WTC11 (cell line): ENCODE results near the gene SYNM. TPM values are rescaled to one million over a fixed set of nuclear protein-coding genes. Genes with fewer than 3 reads are reported as not detected.

ENCODE experiments used
- ATAC-seq: fragments of 200-7000 bp; cut with Tn5 transposase; 2 replicates; pipeline ENCODE4 v1.10.0; 2021; ENCODE audit warnings: mild to moderate bottlenecking, moderate library complexity
- CTCF ChIA-PET: fragments of 300-600 bp; sonication (Branson Sonifier 250); formaldehyde crosslinking; loops from one replicate; lab custom pipeline; 2021; ENCODE audit warnings: antibody characterized with exemption; lab: Charles Lee
- POLR2A ChIA-PET: fragments of 350-600 bp; sonication (Branson Sonifier 250); formaldehyde crosslinking; loops from one replicate; lab custom pipeline; 2021; ENCODE audit warnings: antibody characterized with exemption; lab: Charles Lee
- DNase-seq: peaks from one replicate; pipeline ENCODE4 v3.0.0; 2021; ENCODE audit warnings: low spot score
- H3K27ac Mint-ChIP-seq: 2 replicates; pipeline ENCODE4 v1.8.0; 2021; ENCODE audit warnings: mixed read lengths
- H3K27me3 Mint-ChIP-seq: 2 replicates; pipeline ENCODE4 v1.8.0; 2021; ENCODE audit warnings: low read depth, mild to moderate bottlenecking, moderate library complexity, mixed read lengths
- H3K36me3 Mint-ChIP-seq: 2 replicates; pipeline ENCODE4 v1.8.0; 2021; ENCODE audit warnings: mixed read lengths
- H3K4me1 Mint-ChIP-seq: 2 replicates; pipeline ENCODE4 v1.8.0; 2022; ENCODE audit warnings: mixed read lengths
- H3K4me3 Mint-ChIP-seq: 2 replicates; pipeline ENCODE4 v1.8.0; 2021; ENCODE audit warnings: mild to moderate bottlenecking, moderate library complexity, mixed read lengths
- H3K9me3 Mint-ChIP-seq: 2 replicates; pipeline ENCODE4 v1.8.0; 2021; ENCODE audit warnings: mixed read lengths
- ATF1 ChIP-seq: sonication (generic); formaldehyde crosslinking; IDR thresholded peaks from 2 replicates; pipeline ENCODE4 v1.8.1; 2023; ENCODE audit warnings: mild to moderate bottlenecking, moderate library complexity, missing genetic modification reagents
- CBFB ChIP-seq: sonication (generic); formaldehyde crosslinking; IDR thresholded peaks from 2 replicates; pipeline ENCODE4 v1.8.1; 2022; ENCODE audit warnings: mild to moderate bottlenecking, low read depth, missing genetic modification reagents
- ELF4 ChIP-seq: sonication (generic); formaldehyde crosslinking; IDR thresholded peaks from 2 replicates; pipeline ENCODE4 v1.8.1; 2022; ENCODE audit warnings: low read depth, mild to moderate bottlenecking, moderate library complexity, missing genetic modification reagents
- FOXP1 ChIP-seq: sonication (generic); formaldehyde crosslinking; IDR thresholded peaks from 2 replicates; pipeline ENCODE4 v1.8.0; 2022; ENCODE audit warnings: missing genetic modification reagents, mild to moderate bottlenecking, moderate library complexity, borderline replicate concordance
- JUN ChIP-seq: sonication (generic); formaldehyde crosslinking; IDR thresholded peaks from 2 replicates; pipeline ENCODE4 v1.8.0; 2023; ENCODE audit warnings: mild to moderate bottlenecking, missing genetic modification reagents
- MXD4 ChIP-seq: fragments of 250-450 bp; sonication (Bioruptor Pico); IDR thresholded peaks from 2 replicates; pipeline ENCODE4 v1.8.0; 2021; ENCODE audit warnings: mild to moderate bottlenecking, moderate library complexity, borderline replicate concordance
- RORB ChIP-seq: fragments of 250-450 bp; sonication (Bioruptor Pico); IDR thresholded peaks from 2 replicates; pipeline ENCODE4 v1.9.0; 2021; ENCODE audit warnings: mild to moderate bottlenecking
- ZNF121 ChIP-seq: sonication (generic); formaldehyde crosslinking; IDR thresholded peaks from 2 replicates; pipeline ENCODE4 v1.8.0; 2023; ENCODE audit warnings: missing genetic modification reagents
- ZNF416 ChIP-seq: fragments of 250-450 bp; sonication (Bioruptor Pico); IDR thresholded peaks from 2 replicates; pipeline ENCODE4 v1.9.0; 2021; ENCODE audit warnings: mild to moderate bottlenecking, inconsistent platforms
- total RNA-seq: library from RNA; stranded (reverse); gene quantifications from 3 replicates; pipeline ENCODE4 v1.2.3, GENCODE V29; 2021
- TF ChIP-seq, protein P1 (sequence below): sonication (generic); formaldehyde crosslinking; conservative IDR thresholded peaks from 2 replicates; pipeline ENCODE4 v1.8.1; 2023; ENCODE audit warnings: mild to moderate bottlenecking, low read depth, missing genetic modification reagents, moderate library complexity
- TF ChIP-seq, protein P2 (sequence below): sonication (generic); formaldehyde crosslinking; IDR thresholded peaks from 2 replicates; pipeline ENCODE4 v1.8.1; 2022; ENCODE audit warnings: low read depth, mild to moderate bottlenecking, moderate library complexity, missing genetic modification reagents, borderline replicate concordance
- TF ChIP-seq, protein P3 (sequence below): fragments of 200-600 bp; IDR thresholded peaks from 2 replicates; pipeline ENCODE4 v1.8.0; 2022; ENCODE audit warnings: antibody characterized with exemption
- TF ChIP-seq, protein P4 (sequence below): sonication (generic); formaldehyde crosslinking; IDR thresholded peaks from 2 replicates; pipeline ENCODE4 v1.8.1; 2023; ENCODE audit warnings: mild to moderate bottlenecking, missing genetic modification reagents, moderate library complexity
- TF ChIP-seq, protein P5 (sequence below): sonication (generic); formaldehyde crosslinking; IDR thresholded peaks from 2 replicates; pipeline ENCODE4 v1.8.1; 2022; ENCODE audit warnings: missing genetic modification reagents, borderline replicate concordance
- TF ChIP-seq, protein P6 (sequence below): sonication (generic); formaldehyde crosslinking; IDR thresholded peaks from 2 replicates; pipeline ENCODE4 v1.8.0; 2022; ENCODE audit warnings: missing genetic modification reagents
- TF ChIP-seq, protein P7 (sequence below): fragments of 250-450 bp; sonication (Bioruptor Pico); IDR thresholded peaks from 2 replicates; pipeline ENCODE4 v2.1.2; 2022; ENCODE audit warnings: mild to moderate bottlenecking, moderate library complexity
- TF ChIP-seq, protein P8 (sequence below): sonication (generic); formaldehyde crosslinking; IDR thresholded peaks from 2 replicates; pipeline ENCODE4 v1.8.0; 2022; ENCODE audit warnings: mild to moderate bottlenecking, missing genetic modification reagents
- TF ChIP-seq, protein P9 (sequence below): sonication (generic); formaldehyde crosslinking; IDR thresholded peaks from 2 replicates; pipeline ENCODE4 v1.8.1; 2023; ENCODE audit warnings: mild to moderate bottlenecking, missing genetic modification reagents

SYNM gene
- total RNA-seq, 1 experiment from 2014 or later = 2.2 TPM

DNA sequence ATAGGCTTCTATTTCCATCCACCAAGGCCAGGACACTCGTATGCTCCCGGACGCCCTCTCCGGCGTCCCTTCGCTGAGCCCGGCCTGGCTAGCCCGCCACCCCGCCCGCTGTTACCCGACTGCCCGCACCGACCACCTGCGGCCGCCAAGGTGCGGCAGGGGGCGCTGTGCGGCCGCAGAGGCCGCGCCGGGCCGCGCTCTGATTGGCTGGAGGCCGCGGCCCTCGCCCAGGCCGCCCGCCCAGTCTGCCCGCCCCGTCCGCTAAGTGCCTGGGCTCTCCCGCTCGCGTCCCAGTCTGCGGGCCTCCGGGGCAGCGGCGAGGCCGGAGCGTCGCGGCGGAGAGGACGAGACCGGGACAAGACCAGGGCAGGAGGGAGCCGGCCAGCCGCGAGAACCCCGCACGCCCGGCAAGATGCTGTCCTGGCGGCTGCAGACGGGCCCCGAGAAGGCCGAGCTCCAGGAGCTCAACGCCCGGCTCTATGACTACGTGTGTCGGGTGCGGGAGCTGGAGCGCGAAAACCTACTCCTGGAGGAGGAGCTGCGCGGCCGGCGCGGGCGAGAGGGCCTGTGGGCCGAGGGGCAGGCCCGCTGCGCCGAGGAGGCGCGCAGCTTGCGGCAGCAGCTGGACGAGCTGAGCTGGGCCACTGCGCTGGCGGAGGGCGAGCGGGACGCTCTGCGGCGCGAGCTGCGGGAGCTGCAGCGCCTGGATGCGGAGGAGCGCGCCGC lies at the start of gene SYNM (continued):
- TF ChIP-seq, protein P1, sequence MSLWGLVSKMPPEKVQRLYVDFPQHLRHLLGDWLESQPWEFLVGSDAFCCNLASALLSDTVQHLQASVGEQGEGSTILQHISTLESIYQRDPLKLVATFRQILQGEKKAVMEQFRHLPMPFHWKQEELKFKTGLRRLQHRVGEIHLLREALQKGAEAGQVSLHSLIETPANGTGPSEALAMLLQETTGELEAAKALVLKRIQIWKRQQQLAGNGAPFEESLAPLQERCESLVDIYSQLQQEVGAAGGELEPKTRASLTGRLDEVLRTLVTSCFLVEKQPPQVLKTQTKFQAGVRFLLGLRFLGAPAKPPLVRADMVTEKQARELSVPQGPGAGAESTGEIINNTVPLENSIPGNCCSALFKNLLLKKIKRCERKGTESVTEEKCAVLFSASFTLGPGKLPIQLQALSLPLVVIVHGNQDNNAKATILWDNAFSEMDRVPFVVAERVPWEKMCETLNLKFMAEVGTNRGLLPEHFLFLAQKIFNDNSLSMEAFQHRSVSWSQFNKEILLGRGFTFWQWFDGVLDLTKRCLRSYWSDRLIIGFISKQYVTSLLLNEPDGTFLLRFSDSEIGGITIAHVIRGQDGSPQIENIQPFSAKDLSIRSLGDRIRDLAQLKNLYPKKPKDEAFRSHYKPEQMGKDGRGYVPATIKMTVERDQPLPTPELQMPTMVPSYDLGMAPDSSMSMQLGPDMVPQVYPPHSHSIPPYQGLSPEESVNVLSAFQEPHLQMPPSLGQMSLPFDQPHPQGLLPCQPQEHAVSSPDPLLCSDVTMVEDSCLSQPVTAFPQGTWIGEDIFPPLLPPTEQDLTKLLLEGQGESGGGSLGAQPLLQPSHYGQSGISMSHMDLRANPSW (CRISPR knock-in tag) = peak; percentile 35; the same call in 1 of the 2 replicates
- no peak for TF ChIP-seq ELF4 (CRISPR knock-in tag)
- TF ChIP-seq, protein P2, sequence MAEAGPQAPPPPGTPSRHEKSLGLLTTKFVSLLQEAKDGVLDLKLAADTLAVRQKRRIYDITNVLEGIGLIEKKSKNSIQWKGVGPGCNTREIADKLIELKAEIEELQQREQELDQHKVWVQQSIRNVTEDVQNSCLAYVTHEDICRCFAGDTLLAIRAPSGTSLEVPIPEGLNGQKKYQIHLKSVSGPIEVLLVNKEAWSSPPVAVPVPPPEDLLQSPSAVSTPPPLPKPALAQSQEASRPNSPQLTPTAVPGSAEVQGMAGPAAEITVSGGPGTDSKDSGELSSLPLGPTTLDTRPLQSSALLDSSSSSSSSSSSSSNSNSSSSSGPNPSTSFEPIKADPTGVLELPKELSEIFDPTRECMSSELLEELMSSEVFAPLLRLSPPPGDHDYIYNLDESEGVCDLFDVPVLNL (CRISPR knock-in tag) = 0 out of 2 replicates have a peak, but pooled peaks have one; percentile 9

DNA sequence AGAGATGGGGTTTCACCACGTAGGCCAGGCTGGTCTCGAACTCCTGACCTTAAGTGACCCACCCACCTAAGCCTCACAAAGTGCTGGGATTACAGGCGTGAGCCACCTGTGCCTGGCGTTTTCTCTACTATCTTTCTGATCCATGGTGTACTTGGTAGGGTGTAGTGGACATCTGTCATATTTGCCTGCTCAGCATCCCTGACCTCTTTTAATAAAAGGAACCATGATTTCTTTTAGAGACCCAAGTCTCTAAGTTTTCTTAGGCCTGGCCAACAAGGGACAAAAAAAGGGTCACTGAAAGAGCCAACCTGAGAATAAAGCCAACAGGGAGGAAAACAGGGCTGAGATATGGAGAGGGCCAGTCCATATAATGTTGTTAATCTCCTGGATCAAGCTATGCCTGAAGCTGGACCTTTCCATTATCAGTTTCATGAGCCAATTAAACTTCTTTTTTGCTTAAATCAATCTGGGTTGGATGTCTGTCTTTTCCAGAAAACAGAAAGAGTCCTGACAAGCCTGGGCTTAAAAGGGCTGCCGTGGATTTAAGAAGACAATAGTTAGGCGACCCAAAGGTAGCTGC lies 49.2 kb upstream of the SYNM start:
- DNase-seq = no peak
- Mint-ChIP-seq H3K27ac (no peak overlapping the region), H3K4me1 (peaks cover 3% of the 10 kb centered on the region; the same call in 1 of the 2 replicates), H3K4me3 (no peak overlapping the region), H3K9me3 (no peaks in the 10 kb centered on the region)
- CTCF ChIA-PET = no interaction called here
- TF ChIP-seq JUN (CRISPR knock-in tag) (no peak), MXD4 (CRISPR knock-in tag) (no peak), ZNF416 (CRISPR knock-in tag) (no peak), CBFB (CRISPR knock-in tag) (no peak), RORB (CRISPR knock-in tag) (no peak), FOXP1 (no peak), ATF1 (CRISPR knock-in tag) (no peak), ZNF121 (CRISPR knock-in tag) (no peak)
- TF ChIP-seq, protein P3, sequence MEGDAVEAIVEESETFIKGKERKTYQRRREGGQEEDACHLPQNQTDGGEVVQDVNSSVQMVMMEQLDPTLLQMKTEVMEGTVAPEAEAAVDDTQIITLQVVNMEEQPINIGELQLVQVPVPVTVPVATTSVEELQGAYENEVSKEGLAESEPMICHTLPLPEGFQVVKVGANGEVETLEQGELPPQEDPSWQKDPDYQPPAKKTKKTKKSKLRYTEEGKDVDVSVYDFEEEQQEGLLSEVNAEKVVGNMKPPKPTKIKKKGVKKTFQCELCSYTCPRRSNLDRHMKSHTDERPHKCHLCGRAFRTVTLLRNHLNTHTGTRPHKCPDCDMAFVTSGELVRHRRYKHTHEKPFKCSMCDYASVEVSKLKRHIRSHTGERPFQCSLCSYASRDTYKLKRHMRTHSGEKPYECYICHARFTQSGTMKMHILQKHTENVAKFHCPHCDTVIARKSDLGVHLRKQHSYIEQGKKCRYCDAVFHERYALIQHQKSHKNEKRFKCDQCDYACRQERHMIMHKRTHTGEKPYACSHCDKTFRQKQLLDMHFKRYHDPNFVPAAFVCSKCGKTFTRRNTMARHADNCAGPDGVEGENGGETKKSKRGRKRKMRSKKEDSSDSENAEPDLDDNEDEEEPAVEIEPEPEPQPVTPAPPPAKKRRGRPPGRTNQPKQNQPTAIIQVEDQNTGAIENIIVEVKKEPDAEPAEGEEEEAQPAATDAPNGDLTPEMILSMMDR = no peak
- TF ChIP-seq, protein P4, sequence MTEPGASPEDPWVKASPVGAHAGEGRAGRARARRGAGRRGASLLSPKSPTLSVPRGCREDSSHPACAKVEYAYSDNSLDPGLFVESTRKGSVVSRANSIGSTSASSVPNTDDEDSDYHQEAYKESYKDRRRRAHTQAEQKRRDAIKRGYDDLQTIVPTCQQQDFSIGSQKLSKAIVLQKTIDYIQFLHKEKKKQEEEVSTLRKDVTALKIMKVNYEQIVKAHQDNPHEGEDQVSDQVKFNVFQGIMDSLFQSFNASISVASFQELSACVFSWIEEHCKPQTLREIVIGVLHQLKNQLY = no peak
- TF ChIP-seq, protein P5, sequence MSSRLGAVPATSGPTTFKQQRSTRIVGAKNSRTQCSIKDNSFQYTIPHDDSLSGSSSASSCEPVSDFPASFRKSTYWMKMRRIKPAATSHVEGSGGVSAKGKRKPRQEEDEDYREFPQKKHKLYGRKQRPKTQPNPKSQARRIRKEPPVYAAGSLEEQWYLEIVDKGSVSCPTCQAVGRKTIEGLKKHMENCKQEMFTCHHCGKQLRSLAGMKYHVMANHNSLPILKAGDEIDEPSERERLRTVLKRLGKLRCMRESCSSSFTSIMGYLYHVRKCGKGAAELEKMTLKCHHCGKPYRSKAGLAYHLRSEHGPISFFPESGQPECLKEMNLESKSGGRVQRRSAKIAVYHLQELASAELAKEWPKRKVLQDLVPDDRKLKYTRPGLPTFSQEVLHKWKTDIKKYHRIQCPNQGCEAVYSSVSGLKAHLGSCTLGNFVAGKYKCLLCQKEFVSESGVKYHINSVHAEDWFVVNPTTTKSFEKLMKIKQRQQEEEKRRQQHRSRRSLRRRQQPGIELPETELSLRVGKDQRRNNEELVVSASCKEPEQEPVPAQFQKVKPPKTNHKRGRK (CRISPR knock-in tag) = no peak
- TF ChIP-seq, protein P6, sequence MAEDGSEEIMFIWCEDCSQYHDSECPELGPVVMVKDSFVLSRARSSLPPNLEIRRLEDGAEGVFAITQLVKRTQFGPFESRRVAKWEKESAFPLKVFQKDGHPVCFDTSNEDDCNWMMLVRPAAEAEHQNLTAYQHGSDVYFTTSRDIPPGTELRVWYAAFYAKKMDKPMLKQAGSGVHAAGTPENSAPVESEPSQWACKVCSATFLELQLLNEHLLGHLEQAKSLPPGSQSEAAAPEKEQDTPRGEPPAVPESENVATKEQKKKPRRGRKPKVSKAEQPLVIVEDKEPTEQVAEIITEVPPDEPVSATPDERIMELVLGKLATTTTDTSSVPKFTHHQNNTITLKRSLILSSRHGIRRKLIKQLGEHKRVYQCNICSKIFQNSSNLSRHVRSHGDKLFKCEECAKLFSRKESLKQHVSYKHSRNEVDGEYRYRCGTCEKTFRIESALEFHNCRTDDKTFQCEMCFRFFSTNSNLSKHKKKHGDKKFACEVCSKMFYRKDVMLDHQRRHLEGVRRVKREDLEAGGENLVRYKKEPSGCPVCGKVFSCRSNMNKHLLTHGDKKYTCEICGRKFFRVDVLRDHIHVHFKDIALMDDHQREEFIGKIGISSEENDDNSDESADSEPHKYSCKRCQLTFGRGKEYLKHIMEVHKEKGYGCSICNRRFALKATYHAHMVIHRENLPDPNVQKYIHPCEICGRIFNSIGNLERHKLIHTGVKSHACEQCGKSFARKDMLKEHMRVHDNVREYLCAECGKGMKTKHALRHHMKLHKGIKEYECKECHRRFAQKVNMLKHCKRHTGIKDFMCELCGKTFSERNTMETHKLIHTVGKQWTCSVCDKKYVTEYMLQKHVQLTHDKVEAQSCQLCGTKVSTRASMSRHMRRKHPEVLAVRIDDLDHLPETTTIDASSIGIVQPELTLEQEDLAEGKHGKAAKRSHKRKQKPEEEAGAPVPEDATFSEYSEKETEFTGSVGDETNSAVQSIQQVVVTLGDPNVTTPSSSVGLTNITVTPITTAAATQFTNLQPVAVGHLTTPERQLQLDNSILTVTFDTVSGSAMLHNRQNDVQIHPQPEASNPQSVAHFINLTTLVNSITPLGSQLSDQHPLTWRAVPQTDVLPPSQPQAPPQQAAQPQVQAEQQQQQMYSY = no peak
- TF ChIP-seq, protein P7, sequence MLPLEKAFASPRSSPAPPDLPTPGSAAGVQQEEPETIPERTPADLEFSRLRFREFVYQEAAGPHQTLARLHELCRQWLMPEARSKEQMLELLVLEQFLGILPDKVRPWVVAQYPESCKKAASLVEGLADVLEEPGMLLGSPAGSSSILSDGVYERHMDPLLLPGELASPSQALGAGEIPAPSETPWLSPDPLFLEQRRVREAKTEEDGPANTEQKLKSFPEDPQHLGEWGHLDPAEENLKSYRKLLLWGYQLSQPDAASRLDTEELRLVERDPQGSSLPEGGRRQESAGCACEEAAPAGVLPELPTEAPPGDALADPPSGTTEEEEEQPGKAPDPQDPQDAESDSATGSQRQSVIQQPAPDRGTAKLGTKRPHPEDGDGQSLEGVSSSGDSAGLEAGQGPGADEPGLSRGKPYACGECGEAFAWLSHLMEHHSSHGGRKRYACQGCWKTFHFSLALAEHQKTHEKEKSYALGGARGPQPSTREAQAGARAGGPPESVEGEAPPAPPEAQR (CRISPR knock-in tag) = no peak
- TF ChIP-seq, protein P8, sequence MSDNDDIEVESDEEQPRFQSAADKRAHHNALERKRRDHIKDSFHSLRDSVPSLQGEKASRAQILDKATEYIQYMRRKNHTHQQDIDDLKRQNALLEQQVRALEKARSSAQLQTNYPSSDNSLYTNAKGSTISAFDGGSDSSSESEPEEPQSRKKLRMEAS (CRISPR knock-in tag) = no peak
- TF ChIP-seq, protein P9, sequence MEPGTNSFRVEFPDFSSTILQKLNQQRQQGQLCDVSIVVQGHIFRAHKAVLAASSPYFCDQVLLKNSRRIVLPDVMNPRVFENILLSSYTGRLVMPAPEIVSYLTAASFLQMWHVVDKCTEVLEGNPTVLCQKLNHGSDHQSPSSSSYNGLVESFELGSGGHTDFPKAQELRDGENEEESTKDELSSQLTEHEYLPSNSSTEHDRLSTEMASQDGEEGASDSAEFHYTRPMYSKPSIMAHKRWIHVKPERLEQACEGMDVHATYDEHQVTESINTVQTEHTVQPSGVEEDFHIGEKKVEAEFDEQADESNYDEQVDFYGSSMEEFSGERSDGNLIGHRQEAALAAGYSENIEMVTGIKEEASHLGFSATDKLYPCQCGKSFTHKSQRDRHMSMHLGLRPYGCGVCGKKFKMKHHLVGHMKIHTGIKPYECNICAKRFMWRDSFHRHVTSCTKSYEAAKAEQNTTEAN (CRISPR knock-in tag) = no peak
- TF ChIP-seq, all 79 proteins: peak for 0
- ATAC-seq = no peak
- Mint-ChIP-seq H3K36me3 (no peaks in the 10 kb centered on the region), H3K27me3 (peaks cover 21% of the 10 kb centered on the region)
- POLR2A ChIA-PET = no interaction called here
